IMR-90 (cell line): ENCODE data around the gene OR2B6. TPM values are rescaled to one million over a fixed set of nuclear protein-coding genes. Genes with fewer than 3 reads are reported as not detected.
"Not testable (repeated sequence)": the region's sequence is repeated elsewhere in the genome, so short reads cannot be mapped to it uniquely, and the experiment has no call there.

Experiments used
- ATAC-seq: fragments of 200-7000 bp; cut with Tn5 transposase; 2 replicates; pipeline ENCODE4 v1.9.1; 2020; ENCODE audit warnings: low read depth, mild to moderate bottlenecking, moderate library complexity
- BruUV-seq: library from RNA; stranded (reverse); fragments of 400-500 nt; replicated peaks from 2 replicates; lab custom pipeline; 2021; lab: Mats Ljungman, UMichigan
- CTCF ChIA-PET: fragments of 300-600 bp; formaldehyde crosslinking; extraction: SDS; loops from one replicate; lab custom pipeline; 2021; ENCODE audit warnings: antibody characterized with exemption; lab: Yijun Ruan, JAX
- POLR2A ChIA-PET: fragments of 300-600 bp; sonication (Branson Sonifier 250); formaldehyde crosslinking; loops from one replicate; lab custom pipeline; 2022; ENCODE audit warnings: antibody characterized with exemption; ENCODE audit not compliant: unreplicated experiment; lab: Charles Lee
- DNase-seq: peaks from one replicate; pipeline ENCODE4 v3.0.0; 2013
- H2AFZ ChIP-seq: replicated peaks from 2 replicates; pipeline ENCODE3; 2013; ENCODE audit warnings: low read length, mild to moderate bottlenecking; ENCODE audit not compliant: poor library complexity
- H2AK5ac ChIP-seq: 2 replicates; pipeline ENCODE4 v1.6.1; 2013; ENCODE audit warnings: low read depth, low read length, inconsistent platforms
- H2AK9ac ChIP-seq: replicated peaks from 2 replicates; pipeline ENCODE3; 2013; ENCODE audit warnings: mild to moderate bottlenecking, low read depth, low read length, moderate library complexity; ENCODE audit not compliant: poor library complexity
- H2BK120ac ChIP-seq: 2 replicates; pipeline ENCODE4 v1.6.1; 2013; ENCODE audit warnings: low read depth, low read length, inconsistent platforms
- H2BK15ac ChIP-seq: 3 replicates; pipeline ENCODE4 v1.6.1; 2013; ENCODE audit warnings: low read depth, low read length, inconsistent platforms
- H2BK20ac ChIP-seq: 2 replicates; pipeline ENCODE4 v1.6.1; 2013; ENCODE audit warnings: low read depth, mild to moderate bottlenecking, inconsistent platforms, low read length, moderate library complexity
- H2BK5ac ChIP-seq: 2 replicates; pipeline ENCODE4 v1.6.1; 2013; ENCODE audit warnings: mild to moderate bottlenecking, low read depth, low read length, inconsistent platforms; ENCODE audit not compliant: poor library complexity, severe bottlenecking
- H3K14ac ChIP-seq: replicated peaks from 2 replicates; pipeline ENCODE4 v1.6.1; 2013; ENCODE audit warnings: low read depth, low read length, inconsistent platforms
- H3K18ac ChIP-seq: 2 replicates; pipeline ENCODE4 v1.6.1; 2013; ENCODE audit warnings: low read depth, low read length, control low read depth
- H3K23ac ChIP-seq: 2 replicates; pipeline ENCODE4 v1.6.1; 2013; ENCODE audit warnings: low read depth, low read length, inconsistent platforms
- H3K27ac ChIP-seq: 2 replicates; pipeline ENCODE4 v1.5.1; 2013; ENCODE audit warnings: mild to moderate bottlenecking, control low read depth, low read length; ENCODE audit not compliant: insufficient read depth
- H3K27me3 ChIP-seq: 2 replicates; pipeline ENCODE4 v1.6.1; 2013; ENCODE audit warnings: low read length; ENCODE audit not compliant: control insufficient read depth, insufficient read depth
- H3K36me3 ChIP-seq: 2 replicates; pipeline ENCODE4 v1.6.1; 2013; ENCODE audit warnings: low read length, mixed read lengths; ENCODE audit not compliant: control insufficient read depth, insufficient read depth
- H3K4ac ChIP-seq: 2 replicates; pipeline ENCODE4 v1.6.1; 2013; ENCODE audit warnings: low read depth, low read length, inconsistent platforms
- H3K4me1 ChIP-seq: 2 replicates; pipeline ENCODE4 v1.6.1; 2013; ENCODE audit warnings: low read length, mixed read lengths; ENCODE audit not compliant: control insufficient read depth, insufficient read depth
- H3K4me2 ChIP-seq: 2 replicates; pipeline ENCODE4 v1.6.1; 2013; ENCODE audit warnings: low read depth, mild to moderate bottlenecking, control low read depth, low read length, moderate library complexity
- H3K4me3 ChIP-seq: 2 replicates; pipeline ENCODE4 v1.5.1; 2013; ENCODE audit warnings: low read depth, mild to moderate bottlenecking, control low read depth, low read length, moderate library complexity; ENCODE audit not compliant: insufficient read depth
- H3K56ac ChIP-seq: 2 replicates; pipeline ENCODE4 v1.6.1; 2013; ENCODE audit warnings: low read length, inconsistent platforms; ENCODE audit not compliant: insufficient read depth; ENCODE audit errors: extremely low read depth
- H3K79me1 ChIP-seq, 2 experiments: 2 replicates each; pipeline ENCODE4 v1.6.1; 2013; ENCODE audit warnings: low read length in 2 of 2, inconsistent platforms in 1 of 2, low read depth in 1 of 2
- H3K9ac ChIP-seq: 2 replicates; pipeline ENCODE4 v1.6.1; 2013; ENCODE audit warnings: low read depth, low read length, control low read depth
- H3K9me1 ChIP-seq: 2 replicates; pipeline ENCODE4 v1.6.1; 2013; ENCODE audit warnings: low read length, inconsistent platforms; ENCODE audit not compliant: insufficient read depth
- H3K9me3 ChIP-seq: 2 replicates; pipeline ENCODE4 v1.6.1; 2013; ENCODE audit warnings: low read length; ENCODE audit not compliant: control insufficient read depth, insufficient read depth
- H4K20me1 ChIP-seq: 2 replicates; pipeline ENCODE4 v1.6.1; 2013; ENCODE audit warnings: low read length, inconsistent platforms; ENCODE audit not compliant: insufficient read depth
- H4K5ac ChIP-seq: 2 replicates; pipeline ENCODE4 v1.6.1; 2013; ENCODE audit warnings: mild to moderate bottlenecking, low read depth, low read length, control low read depth
- H4K8ac ChIP-seq, 2 experiments: 2 replicates each; pipeline ENCODE4 v1.6.1; 2013; ENCODE audit warnings: low read depth in 2 of 2, low read length in 2 of 2, control low read depth in 1 of 2, inconsistent platforms in 1 of 2
- H4K91ac ChIP-seq: 2 replicates; pipeline ENCODE4 v1.6.1; 2013; ENCODE audit warnings: low read depth, low read length, inconsistent platforms; ENCODE audit not compliant: insufficient read depth
- CHD1 ChIP-seq: IDR thresholded peaks from 2 replicates; pipeline ENCODE4 v1.6.1; 2012; ENCODE audit warnings: low read depth, low read length, improper control_type of control experiment
- CTCF ChIP-seq: conservative IDR thresholded peaks from 2 replicates; pipeline ENCODE4 v1.5.1; 2012; ENCODE audit warnings: mild to moderate bottlenecking, low read depth, low read length, improper control_type of control experiment
- MAFK ChIP-seq: IDR thresholded peaks from 2 replicates; pipeline ENCODE4 v1.6.1; 2012; ENCODE audit warnings: low read depth, low read length, improper control_type of control experiment
- MXI1 ChIP-seq: IDR thresholded peaks from 2 replicates; pipeline ENCODE4 v1.6.1; 2012; ENCODE audit warnings: low read depth, mild to moderate bottlenecking, low read length, moderate library complexity, borderline replicate concordance
- SMC3 ChIP-seq: fragments of 150-350 bp; IDR thresholded peaks from 2 replicates; pipeline ENCODE4 v1.6.1; 2016; ENCODE audit warnings: low read depth, mild to moderate bottlenecking, antibody characterized with exemption, low read length, moderate library complexity
- WGBS, 2 experiments: methylation state at CpG; one replicate each; pipeline versions ENCODE4 v1.1.5 to v1.1.7; 2013; ENCODE audit warnings: missing lambda C conversion rate in 2 of 2; ENCODE audit not compliant: insufficient read length in 1 of 2; ENCODE audit errors: extremely low coverage in 2 of 2; 5-methylcytosine and 5-hydroxymethylcytosine counted together
- dilution Hi-C: fragments of 300-500 bp; cut with HindIII; formaldehyde crosslinking; loops from one replicate; pipeline ENCODE4 v1.14.3; 2018; ENCODE audit warnings: low sequenced_read_pairs; ENCODE audit not compliant: unreplicated experiment
- in situ Hi-C: fragments of 300-500 bp; cut with MboI; formaldehyde crosslinking; loops from 3 replicates; pipeline ENCODE4 v1.14.3; 2019; ENCODE audit warnings: low sequenced_read_pairs, inconsistent platforms, mixed read lengths
- intact Hi-C: fragments of 100-400 bp; cut with micrococcal nuclease; formaldehyde crosslinking; loops from 2 replicates; pipeline ENCODE4 v1.10.0; 2022
- polyA plus RNA-seq, 3 experiments: library from polyadenylated mRNA; depleted of rRNA; stranded (reverse); fragments of >200 nt; gene quantifications; 2 replicates each; pipeline ENCODE4 v1.2.3, GENCODE V29; 2012; ENCODE audit warnings: low replicate concordance in 1 of 3
- total RNA-seq: library from RNA; depleted of rRNA; stranded (reverse); fragments of >200 nt; gene quantifications from 2 replicates; pipeline ENCODE4 v1.2.3, GENCODE V29; 2012

The OR2B6 gene
- total and polyA plus RNA-seq, 2 of the 4 experiments (the other 2 are of a cell fraction), result not detected

GRCh38 chr6:27924179-27924578, 32.9 kb upstream of the OR2B6 start:
- Histone ChIP-seq H3K4ac (no peak overlapping the region), H3K4me2 (no peak overlapping the region), H4K5ac (no peak overlapping the region), H3K27ac (no peak overlapping the region), H3K23ac (no peak overlapping the region), H4K91ac (no peak overlapping the region), H3K14ac (no peak overlapping the region), H3K9me1 (no peaks in the 10 kb centered on the region), H3K27me3 (no peaks in the 10 kb centered on the region), H2AK5ac (no peak overlapping the region), H2AFZ (no peak overlapping the region), H3K36me3 (no peaks in the 10 kb centered on the region), H2BK15ac (no peak overlapping the region), H2BK20ac (no peak overlapping the region), H3K18ac (no peak overlapping the region), H3K9ac (no peak overlapping the region), H3K79me1 (no peaks in the 10 kb centered on the region), H4K20me1 (no peaks in the 10 kb centered on the region), H3K56ac (no peak overlapping the region), H3K9me3 (no peaks in the 10 kb centered on the region), H3K4me3 (no peak overlapping the region), H4K8ac (no peak overlapping the region), H2BK5ac (no peak overlapping the region), H2BK120ac (no peak overlapping the region), H3K4me1 (no peaks in the 10 kb centered on the region), H2AK9ac (no peak overlapping the region)
- dilution Hi-C loops (no loop called here), intact Hi-C loops (no loop called here), in situ Hi-C loops (no loop called here)
- no peak for TF ChIP-seq CHD1
- TF ChIP-seq SMC3, result no peak
- no peak for TF ChIP-seq MAFK
- TF ChIP-seq MXI1, result no peak
- no peak for TF ChIP-seq CTCF
- no peak for DNase-seq
- no peak for ATAC-seq
- no CpG with 5 or more reads among the region's 6 CpGs for WGBS, 2 experiments
- ChIA-PET POLR2A (interaction anchor here (0.6 kb wide), 1 partner anchor 152 kb away, joined by 3 read pairs; no protein-coding TSS in a partner anchor), CTCF (no interaction called here)
- no TSS peak for BruUV-seq

DNA sequence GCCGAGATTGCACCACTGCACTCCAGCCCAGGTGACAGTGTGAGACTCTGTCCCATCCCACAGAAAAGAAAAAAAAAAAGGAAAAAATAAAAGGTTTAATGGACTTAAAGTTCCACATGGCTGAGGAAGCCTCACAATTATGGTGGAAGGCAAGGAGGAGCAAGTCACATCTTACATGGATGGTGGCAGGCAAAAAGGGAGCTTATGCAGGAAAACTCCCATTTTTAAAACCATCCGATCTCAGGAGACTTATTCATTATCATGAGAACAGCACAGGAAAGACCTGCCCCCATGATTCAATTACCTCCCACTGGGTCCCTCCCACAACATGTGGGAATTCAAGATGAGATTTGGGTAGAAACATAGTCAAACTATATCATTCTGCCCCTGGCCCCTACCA, 29.0 kb upstream of the OR2B6 start:
- H3K36me3 ChIP-seq, H2BK20ac ChIP-seq, ATAC-seq, H3K79me1 ChIP-seq, H4K20me1 ChIP-seq, H3K18ac ChIP-seq, H4K8ac ChIP-seq, H2BK15ac ChIP-seq, H2AK9ac ChIP-seq, BruUV-seq, H3K9me3 ChIP-seq, H3K27me3 ChIP-seq, H3K56ac ChIP-seq, H3K4me1 ChIP-seq, H3K9me1 ChIP-seq, dilution Hi-C loops, H2AK5ac ChIP-seq, H3K4me2 ChIP-seq, POLR2A ChIA-PET, H4K5ac ChIP-seq, in situ Hi-C loops, H3K4ac ChIP-seq, H3K23ac ChIP-seq, H3K27ac ChIP-seq, H3K9ac ChIP-seq, intact Hi-C loops, DNase-seq, H2BK5ac ChIP-seq, H3K14ac ChIP-seq, H2BK120ac ChIP-seq, H3K4me3 ChIP-seq, H4K91ac ChIP-seq, H2AFZ ChIP-seq: not testable (repeated sequence)
- CTCF ChIA-PET, result interaction anchor here (0.6 kb wide), 1 partner anchor 476 kb away, joined by 6 read pairs; no protein-coding TSS in a partner anchor
- no CpG with 5 or more reads among the region's 2 CpGs for WGBS, 2 experiments
